Suppressor macrophage treated with lipopolysaccharide for 1 hour (primary cell): ENCODE measurements around the gene ADCY2.

Source experiments
- DNase-seq, 3 donors: peaks; one replicate each; pipeline ENCODE4 v3.0.0-alpha.2; 2020 to 2022

ADCY2 gene

DNA sequence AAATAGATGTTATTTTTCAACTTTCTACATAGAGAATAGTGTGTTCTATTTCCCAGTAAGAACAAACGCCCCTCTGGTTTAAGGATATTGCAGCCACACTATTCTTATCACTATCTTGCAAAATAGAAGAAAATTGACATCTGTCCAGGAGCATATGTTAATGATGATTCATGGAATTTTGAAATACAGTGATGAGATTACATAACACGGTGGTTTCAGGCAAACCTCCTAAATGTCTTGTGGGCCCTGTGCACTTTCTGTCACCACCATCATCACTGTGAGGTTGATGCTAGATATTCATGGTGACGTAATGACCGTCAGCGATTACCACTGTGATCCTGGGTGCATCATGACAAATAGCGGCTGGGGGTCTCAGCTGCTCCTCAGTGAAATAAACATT, 406.9 kb downstream of the ADCY2 start:
- peak; percentile 74 to 89 (median 88) for DNase-seq

DNA sequence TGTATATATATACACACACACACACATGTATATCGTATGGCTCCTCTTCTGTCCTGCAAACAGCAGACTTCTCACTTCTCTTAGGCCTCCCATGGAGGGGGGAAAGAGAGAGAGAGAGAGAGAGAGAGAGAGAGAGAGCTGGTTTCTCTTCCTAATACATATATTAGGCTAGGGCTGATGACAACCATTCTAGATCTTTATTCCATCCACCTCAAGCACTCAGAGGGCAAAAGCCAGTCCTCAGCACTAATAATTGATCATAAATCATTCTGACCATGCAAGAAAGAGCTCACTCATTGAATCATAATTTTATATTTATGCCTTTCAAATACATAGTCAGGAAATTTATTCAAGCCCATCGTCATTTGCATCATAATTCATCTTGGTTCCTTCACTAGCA, 408.0 kb downstream of the ADCY2 start:
- no peak for DNase-seq

DNA sequence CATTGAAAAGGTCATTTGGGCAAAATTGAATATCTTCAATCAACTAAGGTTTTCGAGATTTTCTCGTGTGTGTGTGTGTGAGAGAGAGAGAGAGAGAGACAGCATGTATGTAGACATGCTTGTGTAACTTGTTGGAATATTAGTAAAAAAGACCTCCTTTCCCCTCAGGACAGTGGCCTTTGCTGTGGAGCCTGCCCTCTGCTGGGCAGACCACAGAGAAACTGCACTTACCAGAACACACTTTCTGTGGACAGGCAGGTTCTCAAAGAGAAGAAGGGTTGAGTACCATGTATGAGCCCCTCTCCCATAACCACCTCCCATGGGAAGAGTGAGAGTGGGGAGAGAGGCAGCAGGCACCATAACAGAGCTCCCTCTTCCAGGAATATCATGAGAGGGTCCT, 409.4 kb downstream of the ADCY2 start:
- DNase-seq, result peak in 2 of 3 donors; percentile 14 to 24

DNA sequence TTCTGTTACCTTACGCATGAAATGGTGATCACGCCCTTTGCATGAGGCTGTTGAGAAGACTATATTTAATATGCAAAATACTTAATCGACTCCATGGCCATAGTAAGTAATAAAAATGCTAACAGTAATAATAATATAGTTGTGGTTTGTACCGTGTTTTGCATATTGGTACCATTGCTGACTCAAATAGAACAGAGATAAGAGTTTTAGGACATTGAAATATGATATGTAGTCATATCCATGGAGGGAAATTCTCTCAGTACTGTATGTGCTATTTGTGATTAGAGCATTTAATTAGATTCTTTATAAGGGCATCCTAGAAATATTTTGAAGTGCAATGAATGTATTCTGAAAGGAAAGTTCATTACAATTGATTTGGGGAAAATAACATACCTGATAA, 413.1 kb downstream of the ADCY2 start:
- DNase-seq, result no peak

DNA sequence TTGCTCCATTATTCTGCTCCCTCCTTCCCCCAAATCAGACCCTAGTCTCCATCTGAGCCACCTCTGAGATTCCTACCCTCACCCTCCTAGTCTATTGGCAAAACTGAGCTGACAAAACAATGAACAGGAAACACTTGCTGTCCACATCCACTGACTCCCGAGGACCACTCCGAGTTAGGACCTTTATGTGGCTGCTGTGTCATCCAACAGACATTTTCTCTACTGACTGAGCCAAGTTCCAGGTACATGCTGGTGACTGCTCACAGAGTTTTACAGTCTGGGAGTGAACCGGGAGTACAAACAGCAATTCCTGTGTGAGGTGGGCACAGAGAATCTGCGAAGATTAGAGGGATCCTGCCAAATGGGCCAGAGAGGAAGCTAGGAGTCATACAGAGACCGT, 415.8 kb downstream of the ADCY2 start:
- DNase-seq, result no peak

DNA sequence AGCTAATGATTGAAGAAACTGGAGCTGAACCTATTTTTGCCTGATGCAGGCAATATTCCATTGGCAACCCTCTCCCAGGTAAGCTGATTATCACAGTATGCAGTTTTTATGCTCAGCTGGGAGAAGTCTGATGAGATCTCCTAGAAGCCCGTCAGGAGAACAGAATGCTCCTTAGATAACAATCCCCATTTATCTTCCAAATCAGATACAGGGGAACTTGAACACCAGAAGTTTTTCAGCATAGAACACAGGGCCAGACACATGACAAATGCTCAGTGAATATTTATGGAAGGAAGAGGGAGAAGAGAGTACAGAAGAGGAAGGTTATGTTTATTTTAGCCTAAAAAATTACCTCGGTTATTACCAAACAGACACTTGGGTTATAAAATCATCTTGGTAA, 417.1 kb downstream of the ADCY2 start:
- no peak for DNase-seq

DNA sequence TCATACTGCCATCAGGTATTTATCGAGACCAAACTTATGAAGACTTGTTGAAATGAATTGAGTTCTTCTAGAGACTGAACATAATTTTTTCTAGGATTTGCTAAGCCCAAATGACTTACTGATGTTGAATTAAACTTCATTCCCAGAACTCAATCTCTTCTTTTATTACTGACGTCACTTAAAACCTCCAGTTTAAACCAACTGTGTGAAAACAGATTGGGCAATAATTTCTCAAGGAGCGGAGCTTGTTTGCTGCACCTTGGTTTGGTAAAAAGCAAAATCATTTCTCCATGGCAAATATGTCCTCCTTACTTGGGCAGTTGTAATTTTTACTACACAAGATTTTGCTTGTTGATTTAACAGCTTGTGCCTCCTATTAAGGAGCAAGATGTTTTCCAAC, 417.6 kb downstream of the ADCY2 start:
- no peak for DNase-seq

DNA sequence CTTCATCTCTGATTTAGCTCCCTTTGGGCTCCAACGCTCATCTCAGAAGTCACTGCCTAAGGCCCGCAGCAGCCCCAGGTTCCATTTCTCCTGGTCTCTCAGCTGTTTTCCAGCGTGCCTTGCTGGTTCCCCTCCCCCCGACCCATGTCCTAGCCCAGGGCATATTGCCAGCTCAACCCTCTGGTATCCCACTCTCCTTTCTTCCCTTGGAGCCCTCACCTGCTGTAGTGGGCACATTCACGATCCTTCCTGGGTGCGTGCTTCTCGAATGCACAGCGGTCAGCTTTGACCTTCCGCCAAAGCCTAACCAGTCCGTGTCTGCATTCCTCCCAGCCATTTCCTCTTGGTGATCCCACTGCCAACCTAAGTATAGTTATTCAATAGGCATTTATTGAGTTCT, 418.9 kb downstream of the ADCY2 start:
- DNase-seq, result no peak

DNA sequence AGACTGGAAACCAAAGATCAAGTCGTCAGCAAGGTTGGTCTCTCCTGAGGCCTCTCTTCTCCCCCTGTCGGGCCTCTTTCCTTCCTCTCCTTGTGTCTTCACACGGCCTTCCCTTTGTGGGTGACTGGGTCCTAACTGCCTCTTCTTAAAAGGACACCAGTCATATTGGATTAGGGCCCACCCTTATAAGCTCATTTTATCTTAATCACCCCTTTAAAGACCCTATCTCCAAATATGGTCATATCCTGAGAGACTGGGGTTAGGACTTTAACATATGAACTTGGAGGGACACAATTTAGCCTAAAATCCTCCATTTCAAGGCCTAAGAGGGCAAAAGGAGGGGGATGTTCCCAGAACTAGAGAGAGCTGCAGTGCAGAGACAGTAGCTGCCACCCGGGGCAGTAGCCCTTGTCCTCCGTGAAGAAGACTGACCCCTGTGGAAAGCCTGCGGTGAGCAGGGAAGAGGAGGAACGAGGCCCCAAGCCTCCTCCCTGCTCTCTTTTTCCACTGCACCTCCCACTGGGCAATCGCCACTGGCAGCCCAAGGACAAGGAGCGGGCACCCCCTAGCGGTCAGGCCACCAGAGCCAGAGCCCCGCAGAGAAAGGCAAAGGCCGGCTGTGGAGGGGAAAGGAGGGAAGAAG, 420.1 kb downstream of the ADCY2 start:
- peak; percentile 76 to 91 (median 83) for DNase-seq

DNA sequence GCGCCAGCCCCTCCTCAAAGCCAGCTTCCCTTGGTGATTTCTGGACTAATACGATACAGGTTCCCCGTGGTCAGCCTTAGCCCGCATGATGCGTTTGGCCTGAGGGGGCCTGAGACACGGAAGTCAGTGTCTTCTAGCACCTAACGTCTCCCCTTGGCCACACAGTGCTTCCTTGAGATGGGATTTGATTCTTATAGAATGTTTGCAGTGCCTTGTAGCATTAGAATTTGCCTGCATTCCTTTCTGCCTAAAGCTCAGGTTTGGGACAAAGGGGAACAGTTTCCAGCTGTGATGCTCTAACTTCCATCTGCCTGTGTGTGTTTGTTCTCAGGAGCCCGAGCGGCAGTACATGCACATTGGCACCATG, 420.6 kb downstream of the ADCY2 start:
- DNase-seq, result no peak

DNA sequence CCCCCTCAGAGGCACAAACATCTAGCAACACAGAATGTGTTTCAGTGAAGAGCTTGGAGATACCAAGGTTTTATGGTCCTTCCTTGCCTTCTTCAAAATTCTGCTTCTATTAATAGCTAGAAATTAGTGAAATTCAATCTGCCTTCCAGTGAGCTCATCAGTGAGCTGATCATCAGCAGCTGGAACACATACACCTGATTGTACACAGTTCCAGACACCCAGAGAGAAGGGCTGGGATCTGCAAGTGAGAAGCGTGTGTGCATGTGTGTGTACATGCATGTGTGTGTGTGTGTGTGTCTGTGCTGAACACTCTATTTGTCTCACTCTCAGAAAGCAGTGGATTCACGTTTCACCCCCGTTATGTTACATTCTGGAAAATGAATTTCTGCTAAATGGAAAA, 426.5 kb downstream of the ADCY2 start:
- no peak for DNase-seq

DNA sequence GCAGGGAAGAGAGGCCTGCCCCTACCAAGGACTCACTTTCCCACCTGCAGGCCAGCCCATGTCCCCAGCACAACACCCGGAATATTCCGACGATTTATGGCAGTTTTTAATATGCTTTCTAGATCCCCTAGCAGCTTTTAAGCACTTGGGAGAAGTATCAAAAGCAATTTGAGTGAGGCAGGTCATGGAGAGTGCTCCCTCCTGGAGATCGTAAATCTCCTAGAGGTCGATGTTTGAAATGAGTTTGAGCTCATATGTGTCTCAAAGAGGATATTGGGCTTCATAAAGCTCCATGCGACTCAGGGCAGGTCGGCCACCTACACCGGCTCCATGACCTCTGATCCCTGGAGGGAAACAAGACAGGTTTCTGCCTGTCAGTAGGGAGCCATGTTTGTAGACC, 427.7 kb downstream of the ADCY2 start:
- no peak for DNase-seq

DNA sequence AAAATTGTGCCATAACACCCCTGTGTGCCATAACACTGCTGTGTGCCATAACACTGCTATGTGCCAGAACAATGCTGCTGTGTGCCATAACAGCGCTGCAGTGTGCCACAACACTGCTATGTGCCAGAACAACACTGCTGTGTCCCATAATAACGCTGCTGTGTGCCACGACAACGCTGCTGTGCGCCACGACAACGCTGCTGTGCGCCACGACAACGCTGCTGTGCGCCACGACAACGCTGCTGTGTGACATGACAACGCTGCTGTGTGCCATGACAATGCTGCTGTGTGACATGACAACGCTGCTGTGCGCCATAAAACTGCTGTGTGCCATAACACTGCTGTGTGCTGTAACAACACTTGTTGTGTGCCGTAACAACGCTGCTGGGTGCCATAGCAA, 429.1 kb downstream of the ADCY2 start:
- DNase-seq, result no peak

DNA sequence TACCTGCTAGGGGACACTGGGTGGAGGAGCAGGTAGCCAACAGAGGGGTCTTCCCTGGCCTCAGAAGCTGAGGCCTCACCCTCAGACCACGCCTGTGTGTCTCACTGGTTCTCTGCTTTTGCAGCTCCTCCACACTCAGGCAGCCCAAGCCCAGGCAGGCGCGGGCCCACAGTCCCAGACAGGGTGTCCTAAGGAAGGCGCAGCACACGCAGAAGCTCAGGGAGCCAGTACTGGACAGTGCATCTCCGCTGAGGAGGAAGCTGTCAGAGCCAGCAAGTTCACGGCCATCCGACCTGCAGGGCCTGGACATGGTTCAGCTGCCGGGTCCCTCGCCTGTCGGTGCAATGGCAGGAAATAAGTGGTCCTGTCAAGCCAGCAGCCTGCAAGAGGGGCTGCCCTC, 429.7 kb downstream of the ADCY2 start:
- DNase-seq, result no peak

DNA sequence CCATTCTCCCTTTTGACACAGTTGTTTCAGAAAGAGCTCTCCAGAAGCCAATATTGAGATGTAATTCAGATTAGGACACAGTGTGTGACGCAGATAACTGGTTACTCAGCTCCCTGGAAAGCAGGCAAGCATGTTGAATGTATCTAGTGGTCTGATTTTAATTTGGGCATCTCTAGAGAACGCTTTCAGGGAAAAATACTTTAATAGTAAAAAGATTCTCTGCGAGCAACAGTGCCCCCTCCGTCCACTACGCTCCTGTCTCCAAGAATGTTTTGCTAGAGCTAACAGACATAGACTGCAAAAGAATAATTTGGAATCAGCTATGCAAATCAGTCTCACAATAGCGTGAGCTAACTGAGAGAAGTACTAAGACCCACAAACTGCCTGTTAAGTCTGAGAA, 431.7 kb downstream of the ADCY2 start:
- no peak for DNase-seq

DNA sequence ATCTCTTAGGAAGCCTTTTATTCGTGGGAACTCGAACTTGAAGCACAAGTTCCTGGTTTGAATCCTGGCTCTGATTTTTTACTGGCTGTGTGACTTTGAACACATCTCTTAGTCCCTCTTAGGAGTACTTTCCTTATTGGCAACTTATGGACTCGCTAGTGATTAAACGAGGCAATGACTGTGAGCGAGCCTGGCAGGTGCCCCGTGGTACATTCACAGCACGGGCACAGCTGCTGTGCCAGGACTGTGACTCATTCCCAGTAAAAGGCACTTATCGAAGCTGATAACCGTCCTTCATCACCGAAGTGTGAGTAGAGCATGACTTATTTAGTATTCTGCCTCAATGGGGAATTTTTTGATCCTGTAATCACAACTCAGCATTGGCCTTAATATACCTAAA, 432.3 kb downstream of the ADCY2 start:
- no peak for DNase-seq

DNA sequence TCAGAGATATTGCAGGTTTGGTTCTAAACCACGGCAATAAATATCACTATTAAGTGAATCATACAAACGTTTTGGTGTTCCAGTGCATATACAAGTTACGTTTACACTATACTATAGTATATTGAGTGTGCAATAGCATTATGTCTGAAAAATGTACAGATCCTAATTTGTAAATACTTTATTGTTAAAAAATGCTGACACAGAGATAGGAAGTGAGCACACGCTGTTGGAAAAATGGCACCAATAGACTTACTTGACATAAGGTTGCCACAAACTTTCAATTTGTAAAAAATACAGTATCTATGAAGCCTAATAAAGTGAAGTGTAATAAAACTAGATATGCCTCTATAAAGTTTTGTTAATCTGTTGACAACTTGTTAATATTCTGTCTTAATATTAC, 439.0 kb downstream of the ADCY2 start:
- no peak for DNase-seq

DNA sequence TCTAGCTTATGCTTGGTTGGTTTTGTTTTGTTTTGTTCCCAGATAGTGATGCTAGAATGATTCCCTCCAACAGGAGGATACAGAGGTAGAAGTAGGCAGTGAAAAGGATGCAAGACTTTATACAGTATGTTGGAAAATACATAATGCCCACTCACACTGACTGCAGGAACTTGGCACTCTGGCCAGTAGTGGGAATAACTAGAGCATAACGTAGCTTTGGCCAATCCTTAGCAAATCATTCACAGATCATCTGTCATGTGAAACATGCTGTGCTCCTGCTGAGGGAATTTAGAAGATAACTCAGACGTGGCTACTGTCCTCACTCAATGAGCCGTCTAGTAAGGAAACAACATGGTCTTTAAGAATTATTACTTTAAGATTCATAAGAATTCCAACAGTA, 441.5 kb downstream of the ADCY2 start:
- no peak for DNase-seq

DNA sequence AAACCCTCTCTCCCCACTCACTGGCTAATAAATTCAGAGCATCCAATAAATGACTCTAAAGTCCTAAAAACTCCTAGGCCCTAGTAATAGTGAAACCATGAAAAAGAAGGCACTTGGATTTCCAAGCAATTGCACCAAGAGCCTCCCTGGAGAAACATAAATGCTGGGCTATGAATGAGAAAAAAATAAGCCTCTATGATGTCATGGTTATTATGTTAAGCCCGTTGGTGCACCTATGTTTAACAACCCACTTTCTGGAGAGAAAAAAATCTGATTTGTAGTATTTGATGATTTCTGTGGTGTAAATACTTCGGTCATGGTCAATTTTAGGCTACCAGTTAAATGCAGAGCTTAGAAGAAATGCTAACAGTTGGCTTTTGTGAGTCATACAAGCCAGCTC, 446.6 kb downstream of the ADCY2 start:
- DNase-seq, result no peak

DNA sequence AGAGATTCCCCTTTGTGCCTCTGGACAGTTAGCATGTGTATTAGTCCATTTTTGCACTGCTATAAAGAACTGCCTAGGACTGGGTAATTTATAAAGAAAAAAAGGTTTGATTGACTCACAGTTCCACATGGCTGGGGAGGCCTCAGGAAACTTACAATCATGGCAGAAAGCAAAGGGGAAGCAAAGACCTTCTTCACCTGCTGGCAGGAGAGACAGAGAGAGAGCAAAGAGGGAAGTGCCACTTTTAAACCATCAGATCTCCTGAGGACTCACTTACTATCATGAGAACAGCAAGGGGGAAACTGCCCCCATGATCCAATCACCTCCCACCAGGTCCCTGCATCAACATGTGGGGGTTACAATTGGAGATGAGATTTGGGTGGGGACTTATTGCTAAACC, 449.0 kb downstream of the ADCY2 start:
- no peak for DNase-seq

DNA sequence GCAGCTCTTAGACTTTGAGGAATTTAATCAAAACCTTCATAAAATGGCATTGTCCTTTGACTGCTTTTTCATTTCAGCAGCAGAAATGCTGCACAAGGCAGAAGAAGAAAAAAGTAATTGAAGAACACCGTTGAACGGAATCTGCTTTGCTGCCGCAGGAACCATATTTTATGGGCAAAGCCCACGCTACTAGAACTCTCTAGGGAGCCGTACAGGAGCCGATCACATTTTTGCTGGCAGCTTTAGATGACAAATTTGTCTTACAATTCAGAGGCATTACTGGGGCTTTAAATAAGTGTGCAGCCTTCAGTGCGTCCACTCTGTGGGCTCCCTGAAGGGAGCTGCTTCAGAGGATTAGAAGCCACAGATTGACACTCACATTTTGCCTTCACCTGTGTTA, 449.6 kb downstream of the ADCY2 start:
- no peak for DNase-seq

DNA sequence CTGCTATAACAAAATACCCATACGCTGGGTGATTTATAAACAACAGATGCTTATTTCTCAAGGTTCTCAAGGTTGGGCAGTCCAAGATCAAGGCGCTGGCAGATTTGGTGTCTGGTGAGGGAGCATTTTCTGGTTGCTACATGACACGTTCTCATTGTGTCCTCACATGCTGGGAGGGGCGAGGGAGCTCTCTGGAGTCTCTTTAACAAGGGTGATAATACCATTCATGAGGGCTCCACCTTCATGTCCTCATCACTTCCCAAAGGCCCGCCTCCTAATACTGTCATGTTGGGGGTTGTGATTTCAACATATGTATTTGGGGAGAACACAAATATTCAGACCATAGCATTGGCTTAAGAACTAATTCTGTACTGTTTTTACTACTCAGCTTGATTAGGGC, 450.4 kb downstream of the ADCY2 start:
- no peak for DNase-seq

DNA sequence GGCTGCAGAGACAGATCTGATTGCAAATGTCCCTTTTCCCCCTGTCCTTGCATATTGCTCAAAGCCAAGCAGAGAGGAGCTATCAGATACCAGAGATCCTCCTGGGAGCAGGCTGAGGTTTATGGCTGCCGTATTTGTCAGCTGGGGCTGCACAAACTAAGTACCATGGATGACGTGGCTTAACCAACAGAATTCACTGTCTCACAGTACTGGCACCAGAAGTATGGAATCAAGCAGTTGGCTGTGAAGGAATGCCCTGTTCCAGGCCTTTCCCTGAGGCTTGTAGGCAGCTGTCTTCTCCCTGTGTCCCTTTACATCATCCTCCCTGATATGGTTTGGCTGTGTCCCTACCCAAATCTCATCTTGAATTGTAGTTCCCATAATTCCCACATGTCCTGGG, 452.4 kb downstream of the ADCY2 start:
- no peak for DNase-seq

DNA sequence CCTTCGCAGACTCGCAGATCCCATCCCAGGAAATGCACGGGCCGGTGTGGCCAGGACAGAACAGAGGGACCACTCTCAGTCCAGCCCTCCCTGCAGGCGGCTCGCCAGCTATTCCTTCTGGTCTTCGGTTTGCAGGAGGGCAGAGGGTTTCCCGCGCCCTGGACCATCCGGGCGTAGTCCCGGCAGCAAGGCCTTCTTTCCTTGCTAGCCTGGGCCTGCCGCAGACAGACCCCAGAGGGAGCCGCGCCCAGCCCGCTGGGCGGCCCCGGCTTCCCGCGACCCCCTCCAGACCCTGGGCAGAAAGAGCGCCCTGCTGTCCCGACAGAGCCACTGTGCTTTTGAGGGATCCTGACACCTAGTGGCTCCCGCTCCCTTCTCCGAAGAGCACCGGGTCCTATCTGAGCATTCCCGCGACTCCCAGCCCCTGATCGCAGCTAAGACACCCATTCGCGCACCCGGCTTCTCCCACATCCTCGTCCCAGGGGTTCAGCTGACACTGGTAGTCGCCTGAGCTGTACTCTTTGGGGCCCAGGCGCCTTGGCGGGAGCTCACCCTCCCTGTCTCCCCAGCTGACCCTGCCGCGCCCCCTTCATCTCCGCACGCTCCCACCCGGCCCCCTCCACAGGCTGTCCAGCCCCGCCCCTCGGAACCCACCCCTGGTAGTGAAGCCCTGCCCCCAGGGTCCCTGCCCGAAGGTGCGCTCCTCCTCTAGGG, 453.9 kb downstream of the ADCY2 start:
- peak in 1 of 3 donors; percentile 7 for DNase-seq
